Pancreas (tissue), 10 donors: ENCODE measurements around the gene INTS1. TPM values are rescaled to one million over a fixed set of nuclear protein-coding genes. Genes with fewer than 3 reads are reported as not detected.

Source experiments
- ATAC-seq, 4 donors: fragments of 200-7000 bp; cut with Tn5 transposase; one replicate each; pipeline versions ENCODE4 v1.8.0 to v1.9.1; 2020; ENCODE audit warnings: mild to moderate bottlenecking in 4 of 4, moderate library complexity in 4 of 4
- DNase-seq, 6 donors: peaks; one replicate each; pipeline ENCODE4 v3.0.0-alpha.2; 2020
- FAIRE-seq: peaks from 2 replicates; lab custom pipeline; 2012; peaks lifted over from hg19 to GRCh38; lab: Jason Lieb, UNC
- H3K27ac ChIP-seq, 4 donors: fragments of 200-600 bp; sonication (generic); 1 replicate in 3 of 4; 2 replicates in 1 of 4; pipeline versions ENCODE4 v1.5.0 to v1.8.0; 2020
- H3K27me3 ChIP-seq, 4 donors: fragments of 200-600 bp; one replicate each; pipeline ENCODE4 v1.8.0; 2021
- H3K36me3 ChIP-seq, 3 donors: fragments of 200-600 bp; sonication (generic) in 1 of 3; one replicate each; pipeline versions ENCODE4 v1.5.0 to v1.8.0; 2020 to 2021
- H3K4me1 ChIP-seq, 3 donors: fragments of 200-600 bp; one replicate each; pipeline ENCODE4 v1.8.0; 2021
- H3K4me3 ChIP-seq, 4 donors: fragments of 200-600 bp; sonication (generic) in 2 of 4; one replicate each; pipeline versions ENCODE4 v1.5.0 to v1.8.0; 2020 to 2021
- H3K9me3 ChIP-seq, 4 donors: fragments of 200-600 bp; one replicate each; pipeline ENCODE4 v1.8.0; 2021
- CTCF ChIP-seq, 4 donors: fragments of 200-600 bp; sonication (generic) in 3 of 4; IDR thresholded peaks; one replicate each; pipeline versions ENCODE4 v1.5.0 to v1.8.0; 2021; ENCODE audit warnings: antibody characterized with exemption in 4 of 4
- WGBS, 2 donors: extraction: QIAGEN DNeasy Blood & Tissue Kit; methylation state at CpG; one replicate each; pipeline ENCODE4 v1.1.7; 2013; 5-methylcytosine and 5-hydroxymethylcytosine counted together
- intact Hi-C, 3 donors: fragments of 100-400 bp; cut with DNase I; formaldehyde crosslinking; loops; one replicate each; pipeline versions ENCODE4 v1.11.1 to v1.14.2; 2022
- polyA plus RNA-seq, 2 donors: library from polyadenylated mRNA; stranded (reverse); fragments of 200-250 nt; gene quantifications; one replicate each; pipeline ENCODE4 v1.2.3, GENCODE V29; 2013
- total RNA-seq, 6 donors: library from RNA; stranded (reverse); fragmentation: NEBNext Ultra II Directional in 4 of 6; extraction: Animal tissue kit (Norgen Biotek cat#: 25700) in 4 of 6; gene quantifications; one replicate each; pipeline versions ENCODE4 v1.2.1 to v1.2.4, GENCODE V29; 2021 to 2023
- donor health status: healthy with polysubstance abuse.
- donor health status: DM: no; HTN: no; CAD: no; lungs with moderate emphysema.
- donor health status: DM: no; HTN: no; CAD: no.
- donor health status: control.
- donor health status: control.
- donor health status: Bipolar disorder and iron deficiency.
- donor health status: DM: yes; HTN: yes; CAD: no.
- donor health status: DM: no; HTN: no; CAD: no.
- donor health status: DM: no; HTN: no; CAD: no.
- donor health status: DM: yes; HTN: yes; CAD: no.

The INTS1 gene
- total and polyA plus RNA-seq, 8 donors: 45.0 to 166 (median 62.2) TPM

GRCh38 chr7:1534330-1535099 lies 30.3 kb upstream of the INTS1 start:
- Histone ChIP-seq H3K36me3 (peaks cover 0 to 5% (median 0%) of the 10 kb centered on the region in 3 donors), H3K9me3 (no peaks in the 10 kb centered on the region), H3K4me1 (peaks cover 27 to 49% (median 37%) of the 10 kb centered on the region in 3 donors), H3K27me3 (no peaks in the 10 kb centered on the region), H3K27ac (peak overlapping the region; percentile 97 to 99 (median 98)), H3K4me3 (no peak overlapping the region)
- DNase-seq: peak in 5 of 6 donors; percentile 32 to 82 (median 36)
- WGBS, 2 donors: 79 to 85% methylated on average over 30 of the region's 30 CpGs
- FAIRE-seq: no peak
- ATAC-seq: no peak
- intact Hi-C loops: no loop called here
- no peak for TF ChIP-seq CTCF (IDR thresholded peaks at IDR 0.05)

- H3K36me3 ChIP-seq: no peaks in the 10 kb centered on the region
- DNase-seq: peak; percentile 43 to 86 (median 72)
- H3K4me3 ChIP-seq: peak overlapping the region in 2 of 4 donors; percentile 68 to 69
- peak overlapping the region; percentile 97 to 99 (median 98) for H3K27ac ChIP-seq
- no peaks in the 10 kb centered on the region for H3K27me3 ChIP-seq
- no peaks in the 10 kb centered on the region for H3K9me3 ChIP-seq
- WGBS, 2 donors: 56 to 58% methylated on average over 24 of the region's 24 CpGs
- ATAC-seq: peak in 1 of 4 donors; percentile 3
- no peak for FAIRE-seq
- H3K4me1 ChIP-seq: peaks cover 27 to 49% (median 37%) of the 10 kb centered on the region in 3 donors
- intact Hi-C loops: no loop called here
- TF ChIP-seq CTCF (IDR thresholded peaks at IDR 0.05): no peak
These were observed 29.5 kb upstream of the INTS1 start for GRCh38 chr7:1533547-1534329.

GRCh38 chr7:1533255-1533546 lies 29.0 kb upstream of the INTS1 start:
- no peak for DNase-seq
- intact Hi-C loops: no loop called here
- H3K27me3 ChIP-seq: no peaks in the 10 kb centered on the region
- no peak for FAIRE-seq
- peak overlapping the region; percentile 97 to 99 (median 98) for H3K27ac ChIP-seq
- no peaks in the 10 kb centered on the region for H3K36me3 ChIP-seq
- WGBS, 2 donors: 23 to 30% methylated on average over 9 of the region's 9 CpGs
- no peak for ATAC-seq
- peak overlapping the region in 3 of 4 donors; percentile 60 to 69 (median 68) for H3K4me3 ChIP-seq
- no peaks in the 10 kb centered on the region for H3K9me3 ChIP-seq
- TF ChIP-seq CTCF (IDR thresholded peaks at IDR 0.05): no peak
- H3K4me1 ChIP-seq: peaks cover 27 to 44% (median 31%) of the 10 kb centered on the region in 3 donors

GRCh38 chr7:1532456-1533254 lies 28.5 kb upstream of the INTS1 start:
- peaks cover 26 to 39% (median 29%) of the 10 kb centered on the region in 3 donors for H3K4me1 ChIP-seq
- FAIRE-seq (peak; percentile 94), DNase-seq (peak; percentile 79 to 91 (median 88)), ATAC-seq (peak; percentile 61 to 75 (median 66))
- H3K27ac ChIP-seq: peak overlapping the region; percentile 97 to 99 (median 98)
- H3K36me3 ChIP-seq: no peaks in the 10 kb centered on the region
- WGBS, 2 donors: 2% methylated on average over 36 of the region's 36 CpGs
- no peaks in the 10 kb centered on the region for H3K9me3 ChIP-seq
- TF ChIP-seq CTCF (IDR thresholded peaks at IDR 0.05): no peak
- peak overlapping the region; percentile 44 to 69 (median 64) for H3K4me3 ChIP-seq
- H3K27me3 ChIP-seq: no peaks in the 10 kb centered on the region
- intact Hi-C loops: no loop called here
